Measurements from ENCODE around the gene C3orf85.
A peak's percentile ranks its signal among the peaks of the same experiment; 100 is the strongest.

The C3orf85 gene

DNA sequence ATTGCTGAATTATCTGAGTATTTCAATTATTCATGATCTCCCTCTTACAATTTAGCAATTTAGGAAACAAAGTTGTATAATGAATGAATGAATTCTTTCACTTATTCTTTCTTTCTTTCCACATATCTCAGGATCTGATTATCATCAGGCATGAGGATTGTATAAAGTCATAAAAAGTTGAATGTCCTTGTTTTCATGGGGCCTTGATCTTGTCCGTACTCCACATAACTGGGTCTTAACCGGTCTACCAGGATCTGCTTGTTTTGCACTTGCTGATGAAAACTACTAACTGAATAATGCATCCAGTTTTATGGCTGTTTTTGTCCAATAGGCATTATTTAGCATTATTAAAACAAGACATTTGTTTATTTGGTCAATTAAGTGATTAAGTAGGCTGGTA is 12.6 kb downstream of the C3orf85 start:
- DNase-seq (ENCODE audit: low spot score) = no peak

DNA sequence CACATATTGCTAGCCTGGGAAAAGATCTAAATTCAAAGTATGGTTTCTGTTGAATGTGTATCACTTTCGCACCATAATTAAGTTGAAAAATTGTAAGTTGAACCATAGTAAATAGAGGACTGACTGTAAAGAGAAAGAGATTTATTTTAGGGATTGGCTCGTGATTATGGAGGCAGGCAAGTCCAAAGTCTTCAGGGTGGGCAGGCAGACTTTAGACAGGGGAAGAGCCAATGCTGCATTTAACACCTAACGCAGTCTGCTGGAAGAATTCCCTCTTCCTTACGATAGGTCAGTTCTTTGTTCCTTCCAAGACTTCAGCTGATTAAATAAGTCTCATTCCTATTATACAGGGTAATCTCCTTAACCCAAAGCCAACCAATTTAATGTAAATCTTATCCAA is 15.8 kb downstream of the C3orf85 start:
- DNase-seq (ENCODE audit: low spot score) = no peak

DNA sequence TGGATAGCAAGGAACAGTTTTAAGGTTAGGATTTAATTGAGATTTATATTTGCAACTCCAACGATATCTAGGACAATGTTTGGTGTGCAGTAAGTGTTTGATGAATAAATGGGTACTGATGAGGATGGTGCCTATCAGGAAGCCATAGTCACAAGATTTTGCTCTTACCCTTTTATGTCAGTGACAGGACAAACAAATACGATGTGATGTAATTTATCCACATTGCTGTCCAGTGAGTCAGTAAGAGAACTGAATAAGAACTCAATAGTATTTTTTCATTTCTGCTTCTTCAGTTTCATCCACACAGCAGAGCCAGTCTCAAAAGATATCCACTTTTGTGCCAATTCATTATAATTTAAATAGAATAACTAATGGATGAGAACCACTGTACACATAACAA is 18.5 kb downstream of the C3orf85 start:
- DNase-seq (ENCODE audit: low spot score) = no peak

DNA sequence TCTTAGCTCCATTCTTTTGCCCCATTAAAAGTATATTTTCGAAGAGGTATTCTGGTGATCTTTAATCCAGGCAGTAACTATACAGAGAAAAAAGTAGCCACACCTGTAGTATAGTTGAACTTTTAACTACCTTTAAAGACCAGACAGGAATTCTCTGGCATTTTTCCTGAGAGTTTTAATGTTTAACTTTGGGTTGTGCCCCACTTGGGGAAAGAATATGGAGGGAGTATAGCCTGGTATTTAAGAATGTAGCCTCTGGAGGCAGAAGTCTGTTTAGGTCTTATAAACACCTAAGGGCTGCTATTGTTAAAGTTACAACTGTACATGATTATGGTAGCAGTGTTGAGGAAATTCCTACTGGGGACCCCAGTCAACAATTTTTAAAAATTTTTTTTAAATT is 19.3 kb downstream of the C3orf85 start:
- no peak for DNase-seq (ENCODE audit: low spot score)

DNA sequence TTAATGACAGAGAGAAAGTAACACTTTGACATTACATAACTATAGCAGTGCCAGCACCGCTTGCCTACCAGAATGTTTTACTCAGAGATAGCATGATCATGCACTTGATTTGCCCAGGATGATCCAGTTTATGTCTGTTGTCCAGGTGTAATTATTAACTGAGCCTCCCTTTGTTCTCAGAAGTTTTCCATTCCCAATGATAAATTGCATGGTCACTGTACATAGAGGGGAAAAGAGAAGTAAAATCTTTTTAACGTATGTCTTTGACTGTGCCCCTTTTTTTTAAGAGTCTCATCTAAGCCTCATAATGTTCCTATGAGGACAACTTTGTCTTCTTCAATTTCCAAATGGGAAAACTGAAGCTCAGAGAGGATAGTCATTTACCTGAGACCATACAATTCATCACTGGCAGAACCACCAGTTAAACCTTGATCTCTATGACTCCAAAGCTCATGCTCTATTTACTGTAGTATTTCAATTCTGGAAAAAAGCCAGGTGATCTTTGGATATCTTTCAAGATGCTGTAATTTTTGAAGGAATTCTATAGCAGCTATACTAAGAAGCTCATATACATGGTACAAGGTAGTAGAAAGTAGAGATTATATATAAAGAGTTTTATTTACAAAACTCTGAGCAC is 25.1 kb downstream of the C3orf85 start:
- DNase-seq (ENCODE audit: low spot score) = no peak

DNA sequence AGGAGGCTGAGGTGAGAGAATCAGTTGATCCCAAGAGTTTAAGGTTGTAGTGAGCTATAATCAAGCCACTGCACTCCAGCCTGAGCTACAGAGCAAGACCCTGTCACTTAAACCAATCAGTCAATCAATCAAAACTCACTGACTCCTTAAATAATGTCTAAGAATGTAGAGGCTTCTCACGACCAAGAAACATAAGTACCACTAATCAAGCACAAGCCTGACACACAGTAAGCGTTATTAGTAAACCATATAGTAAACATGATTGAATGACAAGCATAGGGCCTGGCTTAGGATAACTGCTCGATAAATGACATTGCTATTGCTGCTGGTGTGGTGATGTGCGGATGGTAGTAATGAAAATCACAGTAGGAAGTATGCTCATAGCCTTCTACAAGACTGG is 29.4 kb downstream of the C3orf85 start:
- no peak for DNase-seq (ENCODE audit: low spot score)

DNA sequence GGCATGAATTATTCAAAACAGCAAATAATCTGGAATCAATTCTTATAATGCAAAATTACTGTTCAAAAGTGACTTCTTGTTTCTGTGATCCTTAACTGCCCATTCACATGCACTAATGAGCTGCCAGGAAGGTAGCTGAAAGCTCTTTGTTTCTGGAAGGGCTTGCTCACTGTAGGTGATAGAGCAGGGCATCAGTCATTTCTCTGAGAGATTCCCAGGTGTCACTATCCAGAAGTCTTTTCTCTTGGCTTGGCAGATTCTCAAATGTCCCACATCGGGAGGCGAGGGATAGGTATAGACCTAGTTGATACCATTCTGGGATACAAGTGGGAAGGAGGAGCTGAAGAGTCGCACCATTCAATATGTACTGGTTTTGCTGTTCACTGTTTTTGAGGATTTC is 35.0 kb downstream of the C3orf85 start:
- no peak for DNase-seq (ENCODE audit: low spot score)

DNA sequence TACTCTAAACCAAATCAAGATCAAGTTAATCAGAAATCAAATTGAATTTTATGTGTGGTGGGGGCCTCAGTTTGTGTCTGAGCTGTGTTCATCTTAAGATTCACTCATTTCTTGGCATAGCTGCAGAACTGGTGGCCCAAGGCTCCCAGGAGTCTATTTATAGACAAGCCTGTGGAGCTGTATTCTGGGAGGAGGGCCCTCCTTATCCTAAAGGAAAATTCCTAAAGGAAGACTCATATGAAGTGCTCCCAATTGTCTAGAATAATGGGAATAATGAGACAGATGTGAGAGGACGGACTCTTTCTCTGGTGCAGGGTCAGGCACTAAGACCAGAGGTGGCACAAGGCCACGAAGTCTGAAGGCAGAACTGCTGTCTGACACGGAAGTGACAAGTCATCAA is 38.9 kb downstream of the C3orf85 start:
- DNase-seq (ENCODE audit: low spot score) = no peak

DNA sequence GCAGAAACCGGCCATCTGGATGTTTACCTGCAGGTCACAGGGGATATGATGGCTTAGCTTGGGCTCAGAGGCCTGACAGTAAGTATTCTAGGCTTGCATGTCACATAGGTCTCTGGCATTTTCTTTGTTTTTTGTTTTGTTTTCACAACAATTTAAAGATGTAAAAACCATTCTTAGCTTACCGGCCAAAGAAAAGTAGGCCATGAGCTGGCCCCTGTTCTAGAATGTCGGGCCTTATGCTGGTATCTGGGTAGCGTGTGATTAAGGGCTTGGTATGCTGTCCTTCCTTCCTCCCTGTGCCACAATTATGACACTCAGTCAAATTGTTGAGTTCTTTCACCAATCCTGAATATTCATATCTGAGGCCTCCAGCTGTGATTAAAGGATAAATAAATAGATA is 40.2 kb downstream of the C3orf85 start:
- no peak for DNase-seq (ENCODE audit: low spot score)

DNA sequence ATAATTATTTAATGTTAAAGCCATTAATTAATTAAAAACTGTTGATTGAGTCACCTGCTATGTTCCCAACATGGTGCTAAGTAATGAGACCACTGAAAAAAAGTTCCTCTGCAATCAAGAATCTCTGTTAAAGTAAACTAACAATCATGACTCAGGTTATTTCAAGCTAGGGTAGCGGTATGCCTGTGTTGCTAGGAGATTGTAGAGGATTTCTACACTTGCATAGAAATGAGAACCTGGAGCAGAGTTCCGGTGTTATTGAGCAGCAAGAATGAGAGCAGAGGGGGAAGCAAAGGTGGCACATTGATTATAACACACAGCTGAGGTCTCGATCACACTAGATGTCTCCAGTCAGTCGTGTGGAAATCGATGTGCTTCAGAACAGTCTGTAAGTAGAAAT is 41.4 kb downstream of the C3orf85 start:
- DNase-seq (ENCODE audit: low spot score) = no peak

DNA sequence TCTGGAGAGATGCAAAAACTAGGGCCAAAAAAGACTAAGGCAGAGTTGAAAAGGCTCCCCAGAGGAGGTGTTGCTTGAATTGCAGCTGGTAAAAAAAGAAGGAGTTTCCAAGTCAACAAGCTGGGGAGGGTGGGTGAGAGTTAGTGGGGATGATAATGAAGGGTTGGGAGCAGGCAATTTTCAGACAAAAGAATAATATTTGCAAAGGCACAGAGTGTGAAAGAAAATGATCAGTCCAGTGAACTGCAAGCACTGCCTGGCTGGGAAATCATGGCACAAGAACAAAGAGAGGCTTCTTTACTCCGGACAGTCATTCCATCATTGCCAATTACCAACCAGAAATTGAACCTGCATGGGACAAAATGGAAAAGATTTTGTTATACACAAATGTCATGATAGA is 42.2 kb downstream of the C3orf85 start:
- no peak for DNase-seq (ENCODE audit: low spot score)

DNA sequence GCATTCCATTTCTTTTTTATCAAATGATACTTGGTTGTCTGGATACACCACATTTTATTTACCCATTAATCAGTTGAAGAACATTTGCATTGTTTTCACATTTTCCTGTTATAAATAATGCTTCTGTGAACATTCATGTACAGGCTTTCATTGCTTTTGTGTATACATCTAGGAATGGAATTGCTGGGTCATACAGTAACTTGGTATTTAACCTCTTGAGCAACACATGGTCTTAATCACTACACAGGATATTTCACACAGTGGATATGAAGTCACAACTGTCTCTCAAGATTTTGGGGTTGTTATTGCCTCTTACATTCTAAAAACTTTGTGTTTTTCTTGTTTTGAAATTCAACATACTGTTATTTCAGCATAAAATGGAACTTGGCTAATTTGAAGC is 48.2 kb downstream of the C3orf85 start:
- DNase-seq (ENCODE audit: low spot score) = no peak

DNA sequence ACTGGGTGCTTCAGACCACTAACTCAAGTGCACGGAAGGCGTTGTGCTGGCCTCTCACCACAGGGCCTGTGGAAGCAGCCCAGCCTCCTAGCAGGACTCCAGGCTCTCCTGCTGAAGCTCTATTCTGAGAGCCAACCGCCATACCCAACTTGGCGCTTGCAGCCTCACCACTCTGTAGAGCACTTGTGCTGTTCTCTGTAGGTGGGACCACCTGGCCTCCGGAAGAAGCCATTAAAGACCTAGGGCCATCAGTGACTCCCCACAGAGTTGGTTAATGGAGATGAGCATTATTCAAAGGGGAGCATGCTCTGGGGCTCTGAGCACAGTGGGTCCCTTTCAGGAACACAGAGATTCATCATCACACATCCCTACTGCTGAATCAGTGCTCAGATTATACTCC is 50.9 kb downstream of the C3orf85 start:
- no peak for DNase-seq (ENCODE audit: low spot score)

DNA sequence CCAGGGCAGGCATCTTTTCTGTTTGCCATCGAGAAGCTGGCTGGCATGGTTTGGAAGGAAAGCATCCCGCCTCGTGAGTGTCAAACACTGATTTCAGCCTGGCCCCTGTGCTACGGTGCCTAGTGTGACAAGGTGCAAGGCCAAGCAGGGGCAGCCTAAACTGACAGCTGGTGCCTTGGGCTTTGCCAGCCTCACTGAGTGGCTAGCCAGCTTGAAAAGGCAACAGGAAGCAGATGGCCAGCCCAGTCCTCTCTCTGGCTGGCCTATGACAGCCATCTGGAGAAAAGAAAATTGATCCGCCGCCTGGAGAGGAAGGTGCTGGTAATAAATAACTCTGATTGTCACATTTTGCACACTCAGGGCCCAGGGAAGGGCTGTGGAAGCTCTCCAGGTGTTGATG is 52.2 kb downstream of the C3orf85 start:
- DNase-seq (ENCODE audit: low spot score) = peak; percentile 62

DNA sequence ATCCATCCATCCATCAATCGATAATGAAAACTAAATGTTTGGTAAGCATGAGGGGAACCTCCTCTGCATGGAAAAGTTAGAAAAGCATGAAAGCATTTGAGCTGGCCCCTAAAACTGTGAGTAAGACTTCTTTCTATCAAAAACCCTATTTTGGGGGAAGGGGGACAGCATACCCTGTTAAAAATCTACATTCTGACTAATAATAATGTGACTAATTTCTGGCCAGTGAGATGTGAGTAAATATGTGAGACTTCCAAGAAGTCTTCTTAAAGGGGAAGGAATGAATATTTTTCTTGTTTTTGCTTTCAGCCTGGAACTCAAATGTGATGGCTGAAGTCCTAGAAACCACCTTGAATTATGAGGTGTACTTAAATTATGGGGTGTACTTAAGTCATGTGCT is 54.9 kb downstream of the C3orf85 start:
- no peak for DNase-seq (ENCODE audit: low spot score)

DNA sequence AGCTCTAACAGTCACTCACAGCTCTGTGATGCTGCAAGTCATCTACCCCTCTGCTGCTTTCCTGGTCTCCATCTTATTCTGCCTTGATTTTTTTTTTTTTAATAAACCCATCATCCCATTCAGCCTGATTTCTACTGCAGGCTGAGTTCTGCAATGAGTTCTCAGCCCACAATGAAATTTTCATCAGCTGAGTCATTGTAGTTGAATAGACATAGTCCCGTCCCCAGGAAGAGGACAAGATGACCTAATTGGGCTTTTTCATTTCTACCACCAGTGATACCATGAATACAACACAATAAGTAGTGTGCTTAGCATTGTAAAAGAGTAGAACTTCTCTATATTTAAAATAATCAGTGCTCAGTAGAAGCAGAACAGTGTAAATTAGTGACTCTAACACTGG is 59.3 kb downstream of the C3orf85 start:
- DNase-seq (ENCODE audit: low spot score) = no peak

Measured in SK-N-DZ (cell line).